GM11168 (cell line): ENCODE results near the gene DPH7.
"Not testable (repeated sequence)": the region's sequence is repeated elsewhere in the genome, so short reads cannot be mapped to it uniquely, and the experiment has no call there.

ENCODE experiments used
- in situ Hi-C: fragments of 300-500 bp; cut with MboI; formaldehyde crosslinking; loops from one replicate; pipeline ENCODE4 v1.12.0; 2022; ENCODE audit warnings: low sequenced_read_pairs; ENCODE audit not compliant: unreplicated experiment

The DPH7 gene

DNA sequence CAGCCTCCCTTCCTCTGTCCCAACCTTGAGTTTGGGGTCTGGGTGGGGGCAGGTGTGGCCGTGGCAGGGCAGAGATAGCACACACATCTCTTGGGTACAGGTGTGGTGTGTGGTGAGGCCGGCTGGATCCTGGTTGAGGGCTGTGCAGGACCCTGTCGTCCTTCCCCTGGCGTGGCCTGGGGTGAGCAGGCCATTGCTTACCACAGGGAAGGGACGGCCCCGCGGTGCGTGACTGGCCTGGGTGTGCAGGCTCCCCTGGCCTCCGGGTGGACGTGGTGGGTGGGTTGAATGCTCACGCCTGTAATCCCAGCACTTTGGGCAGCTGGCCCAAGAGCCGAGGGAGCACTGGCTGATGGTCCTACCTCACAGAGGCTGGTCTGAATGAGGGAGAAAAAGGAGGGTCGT is 28.0 kb upstream of the DPH7 start:
- in situ Hi-C loops = no loop called here

- in situ Hi-C loops = no loop called here
Measured at GRCh38 chr9:137606005-137606621, 27.4 kb upstream of the DPH7 start.

- in situ Hi-C loops = no loop called here
Measured at GRCh38 chr9:137605121-137606004, 26.6 kb upstream of the DPH7 start, which contains the start of gene ARRDC1. Gene ARRDC1 (plus strand): TSS chr9:137605686. CDS start chr9:137605718, 32 bp downstream.

- in situ Hi-C loops = no loop called here
Measured at GRCh38 chr9:137604345-137605086, 25.8 kb upstream of the DPH7 start.

- in situ Hi-C loops = no loop called here
Measured at GRCh38 chr9:137603879-137604278, 25.2 kb upstream of the DPH7 start.

DNA sequence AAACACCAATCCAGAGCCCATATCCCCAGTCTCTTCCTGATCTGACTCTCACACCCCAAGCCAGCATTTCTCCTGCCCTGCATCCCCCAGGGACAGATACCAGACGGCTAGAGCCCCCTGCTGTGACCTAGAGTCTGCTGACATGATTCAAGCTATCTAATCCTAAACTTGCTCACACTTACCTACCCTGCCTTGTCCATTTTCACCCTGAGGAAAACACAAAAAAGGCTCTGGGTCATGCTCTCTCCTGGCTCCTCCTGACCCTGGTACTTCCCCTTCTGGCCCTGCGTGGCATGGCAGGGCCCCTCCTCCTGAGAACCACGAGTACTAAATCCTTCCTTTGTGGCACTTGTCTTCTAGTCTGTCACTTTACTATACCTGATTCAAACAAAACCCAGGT is 23.9 kb upstream of the DPH7 start:
- in situ Hi-C loops = no loop called here

DNA sequence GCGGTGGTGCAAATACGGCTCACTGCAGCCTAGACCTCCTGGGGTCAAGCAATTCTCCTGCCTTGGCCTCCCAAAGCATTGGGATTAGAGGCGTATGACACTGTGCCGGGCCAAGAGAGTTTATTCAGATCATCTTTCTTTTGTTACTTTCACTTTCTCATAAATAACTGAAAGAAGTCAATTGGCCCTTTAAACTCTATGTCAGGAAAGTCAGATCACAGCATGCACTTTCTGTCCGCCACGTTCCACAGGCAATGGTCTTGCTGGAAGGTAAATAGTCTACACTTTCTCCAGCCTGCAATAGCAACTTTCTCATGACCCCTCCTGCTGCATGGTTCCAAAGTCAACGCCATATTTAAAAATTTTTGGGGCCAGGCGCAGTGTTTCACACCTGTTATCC is 20.2 kb upstream of the DPH7 start:
- in situ Hi-C loops = no loop called here

DNA sequence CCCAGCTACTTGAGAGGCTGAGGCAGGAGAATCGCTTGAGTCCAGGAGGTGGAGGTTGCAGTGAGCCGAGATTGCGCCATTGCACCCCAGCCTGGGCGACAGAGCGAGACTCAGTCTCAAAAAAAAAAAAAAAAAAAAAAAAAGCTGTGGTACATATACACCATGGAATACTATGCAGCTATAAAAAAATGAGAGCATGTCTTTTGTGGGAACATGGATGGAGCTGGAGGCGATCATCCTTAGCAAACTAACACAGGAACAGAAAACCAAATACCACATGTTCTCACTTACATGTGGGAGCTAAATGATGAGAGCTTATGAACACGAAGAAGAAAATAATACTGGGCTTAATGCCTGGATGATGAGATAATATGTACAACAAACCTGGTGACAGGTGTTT is 17.9 kb upstream of the DPH7 start:
- in situ Hi-C loops = not testable (repeated sequence)

DNA sequence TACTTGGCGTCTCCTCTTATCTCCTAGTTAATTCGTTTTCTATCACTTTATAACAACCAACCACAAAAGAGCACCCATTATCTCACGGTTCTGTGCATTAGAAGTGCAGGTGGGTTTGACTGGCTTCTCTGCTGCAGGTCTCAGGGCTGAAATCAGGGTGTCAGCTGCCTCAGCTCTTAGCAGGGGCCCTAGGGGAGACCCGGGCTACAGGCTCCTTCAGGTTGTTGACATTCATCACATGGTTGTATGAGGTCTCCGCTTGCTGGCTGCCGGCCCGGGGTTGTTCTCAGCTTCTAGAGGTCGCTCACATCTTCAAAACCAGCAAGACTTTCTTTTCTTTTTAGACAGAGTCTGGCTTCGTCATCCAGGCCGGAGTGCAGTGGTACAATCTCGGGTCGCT is 14.5 kb upstream of the DPH7 start:
- in situ Hi-C loops = no loop called here

- in situ Hi-C loops = no loop called here
Measured at GRCh38 chr9:137592767-137593166, 14.0 kb upstream of the DPH7 start.

DNA sequence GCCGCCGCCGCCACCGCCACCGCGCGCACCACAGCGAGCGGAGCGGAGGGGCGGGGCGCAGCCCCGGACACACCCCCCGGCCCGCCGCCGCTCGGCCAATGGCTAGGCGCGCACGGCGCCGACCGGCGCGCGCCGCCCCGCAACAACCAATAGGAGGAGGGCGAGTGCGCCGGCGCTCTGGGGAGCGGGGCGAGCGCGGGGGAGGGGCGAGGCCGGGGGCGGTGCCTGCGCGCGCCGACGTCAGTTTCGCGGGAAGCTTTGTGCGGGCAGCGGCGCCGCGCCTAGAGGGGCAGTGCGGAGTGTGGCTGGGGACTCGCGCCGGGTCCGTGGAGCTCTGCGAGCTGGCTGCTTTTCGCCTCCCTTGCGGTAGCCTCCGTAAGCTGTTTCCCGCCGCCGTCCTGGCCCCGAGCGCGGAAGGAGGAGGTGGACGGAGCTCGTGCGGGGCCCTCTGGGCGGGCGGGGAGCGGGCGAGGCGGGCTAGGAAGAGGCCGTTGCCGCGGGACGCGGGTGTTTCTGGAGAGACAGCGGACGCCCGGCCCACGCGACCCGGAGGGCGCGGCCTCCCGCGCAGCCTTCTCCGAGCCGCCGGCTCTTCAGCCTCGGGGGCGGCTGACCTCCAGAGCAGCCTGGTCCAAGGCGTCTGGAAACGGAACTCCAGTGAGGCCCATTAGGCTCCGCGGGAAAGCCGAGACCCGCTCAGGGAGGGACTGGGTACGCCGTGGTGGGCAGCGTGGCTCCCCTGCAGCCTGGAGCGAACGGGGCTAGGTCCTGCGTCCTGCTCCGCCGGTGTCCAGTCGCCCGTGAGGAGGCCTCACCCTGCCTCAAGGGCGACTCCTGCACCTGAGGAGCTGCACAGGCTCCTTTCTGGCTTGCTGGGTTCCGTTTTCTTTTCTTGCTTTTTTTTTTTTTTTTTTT is 12.0 kb upstream of the DPH7 start, which contains the start of gene ZMYND19:
TSS of gene ZMYND19 (minus strand) at position 44 of the 915 bp plus-strand sequence. CDS start 249 bp downstream, outside the sequence.
- in situ Hi-C loops = no loop called here

- in situ Hi-C loops = no loop called here
Measured at GRCh38 chr9:137590123-137590468, 11.4 kb upstream of the DPH7 start.

DNA sequence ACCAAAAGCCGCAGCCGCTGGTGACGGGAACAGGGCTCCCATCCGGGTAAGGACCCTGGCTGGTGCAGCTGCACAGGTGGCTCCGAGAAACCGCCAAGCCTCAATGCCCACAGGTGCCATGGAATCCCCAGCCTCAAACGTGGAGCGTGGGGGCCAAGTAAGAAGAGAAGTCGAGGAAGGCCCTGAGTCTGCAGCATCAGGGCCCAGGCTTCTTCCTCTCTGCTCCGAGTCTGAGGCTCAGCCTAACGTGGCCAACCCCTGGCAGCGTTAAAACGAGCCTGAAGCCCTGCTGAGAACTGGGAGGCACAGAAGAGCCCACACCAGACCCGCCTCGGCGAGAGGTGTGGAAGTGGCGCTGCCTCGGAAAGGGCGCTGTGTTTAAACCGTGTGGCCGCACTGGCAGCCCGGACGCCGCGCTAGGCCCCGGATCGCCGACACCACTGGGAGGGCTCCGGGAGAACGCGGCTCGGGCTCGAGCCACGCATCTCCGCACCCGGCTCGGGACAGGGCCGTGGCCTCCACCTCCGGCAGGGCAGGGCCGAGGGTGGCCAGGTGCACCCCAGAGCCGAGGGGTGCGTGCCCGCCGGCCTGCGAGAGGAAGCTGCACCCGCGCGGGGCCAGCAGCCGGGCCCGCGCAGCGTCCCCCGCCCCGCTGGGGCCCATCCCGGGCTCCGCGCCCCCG is 10.9 kb upstream of the DPH7 start:
- in situ Hi-C loops = no loop called here

DNA sequence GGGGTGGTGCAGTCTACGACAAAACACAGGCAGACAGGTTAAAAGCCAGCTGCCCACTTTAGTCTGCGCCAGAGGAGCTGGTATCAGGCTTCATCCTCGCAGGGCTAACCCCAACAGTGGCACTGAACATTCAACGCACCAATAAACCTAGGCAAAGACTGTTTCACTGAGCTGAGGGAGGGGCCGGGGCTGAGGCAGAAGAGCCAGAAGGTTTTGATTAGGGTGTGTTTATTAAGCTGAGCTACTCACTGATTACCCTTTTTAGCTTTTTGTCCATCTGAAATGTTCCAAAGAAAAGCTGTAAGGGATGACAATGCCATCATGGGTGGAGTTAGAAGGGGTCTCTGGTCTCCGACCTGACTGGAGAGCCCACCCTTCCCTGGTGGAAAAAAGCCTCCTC is 10.2 kb upstream of the DPH7 start:
- in situ Hi-C loops = no loop called here

DNA sequence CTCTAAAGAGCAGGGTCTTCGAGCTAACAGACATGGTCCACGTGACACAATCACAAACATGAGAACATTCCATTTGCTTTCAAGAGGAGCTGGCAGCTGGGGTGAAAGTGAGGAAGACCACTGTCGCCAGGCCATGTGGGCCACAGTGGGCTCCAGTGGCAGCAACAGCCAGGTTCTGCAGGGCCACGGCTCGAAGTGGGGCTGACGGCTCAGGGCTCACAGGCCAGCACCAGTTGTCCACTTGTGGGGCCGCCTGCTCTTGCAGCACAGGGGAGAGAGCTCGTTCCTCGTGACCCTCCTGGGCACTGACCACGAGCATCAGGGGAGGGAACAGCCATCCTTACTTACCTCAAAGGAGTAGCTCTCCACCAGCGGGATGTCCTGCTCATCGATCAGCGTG is 9.6 kb upstream of the DPH7 start:
- in situ Hi-C loops = no loop called here

DNA sequence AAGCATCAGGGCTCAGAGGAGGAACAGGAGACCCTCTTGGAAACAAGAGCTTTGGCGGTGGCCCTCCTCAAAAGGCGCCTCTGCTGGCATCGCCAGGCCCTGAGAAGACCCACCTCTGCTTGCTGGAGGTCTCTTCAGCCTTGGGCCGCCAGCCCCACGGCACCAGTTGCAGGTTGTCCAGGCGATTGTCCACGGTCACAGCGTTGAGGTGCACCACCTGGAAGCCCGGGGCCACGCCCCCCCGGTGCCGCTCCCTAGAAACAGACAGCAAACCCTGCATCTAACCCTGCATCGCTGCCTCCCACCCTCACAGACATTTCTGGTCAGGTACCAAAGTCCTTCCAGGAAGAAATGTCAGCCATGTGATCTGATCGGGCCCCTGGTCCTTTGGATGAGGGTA is 8.1 kb upstream of the DPH7 start:
- in situ Hi-C loops = no loop called here

GRCh38 chr9:137583957-137584356 is 5.2 kb upstream of the DPH7 start:
- in situ Hi-C loops = no loop called here

- in situ Hi-C loops = no loop called here
Measured at GRCh38 chr9:137583347-137583746, 4.6 kb upstream of the DPH7 start.

DNA sequence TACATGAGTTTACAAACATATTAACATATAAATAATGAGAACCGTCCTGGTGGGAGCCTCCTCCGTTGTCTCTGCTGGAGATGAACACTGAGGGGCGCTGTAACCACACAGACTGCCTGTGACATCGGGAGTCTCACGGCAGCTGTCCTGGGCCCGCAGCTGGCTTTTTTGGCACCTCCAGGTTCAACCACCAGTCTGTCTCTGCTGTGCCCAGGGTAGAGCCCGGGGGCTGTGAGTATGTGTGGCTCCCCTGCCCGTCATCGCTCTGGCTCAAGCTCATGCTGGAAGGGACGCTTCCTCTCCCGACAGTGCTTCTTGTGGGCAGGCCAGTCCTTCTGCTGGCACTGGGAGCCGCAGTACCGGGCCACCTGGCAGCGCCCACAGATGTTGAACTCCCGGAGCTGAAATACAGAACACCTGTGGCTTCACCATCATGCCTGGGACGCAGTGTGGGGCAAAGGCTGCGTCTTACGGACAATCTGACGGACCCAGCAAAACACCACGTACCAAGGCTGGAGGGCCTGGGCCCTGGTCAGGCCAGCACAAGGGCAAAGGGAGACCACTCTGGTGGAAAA is 3.6 kb upstream of the DPH7 start:
- in situ Hi-C loops = no loop called here
